HepG2 (cell line): Measurements from ENCODE around the gene FHIT. TPM values are rescaled to one million over a fixed set of nuclear protein-coding genes. Genes with fewer than 3 reads are reported as not detected.

Experiments
- ATAC-seq: fragments of 200-7000 bp; cut with Tn5 transposase; 3 replicates; pipeline ENCODE4 v1.9.1; 2020; ENCODE audit warnings: mild to moderate bottlenecking, moderate library complexity
- BruUV-seq: library from RNA; stranded (reverse); fragments of 400-500 nt; replicated peaks from 2 replicates; lab custom pipeline; 2021; lab: Mats Ljungman, UMichigan
- CTCF ChIA-PET: fragments of 300-600 bp; formaldehyde crosslinking; extraction: SDS; loops from one replicate; lab custom pipeline; 2021; ENCODE audit warnings: low total read pairs, inconsistent platforms, low intra/inter-chr PET ratio; lab: Yijun Ruan, JAX
- POLR2A ChIA-PET: fragments of 350-600 bp; sonication (Branson Sonifier 250); formaldehyde crosslinking; loops from one replicate; lab custom pipeline; 2020; ENCODE audit warnings: antibody characterized with exemption, inconsistent platforms; lab: Yijun Ruan, JAX
- DNase-seq: peaks from one replicate; pipeline ENCODE4 v3.0.0-alpha.2; 2015; ENCODE audit warnings: low spot score
- FAIRE-seq: peaks from 3 replicates; lab custom pipeline; 2011; peaks lifted over from hg19 to GRCh38; lab: Jason Lieb, UNC
- H2AFZ ChIP-seq: one replicate; pipeline ENCODE4 v1.6.1; 2011; ENCODE audit warnings: low read length, inconsistent platforms
- H3K27ac ChIP-seq: fragments of 300-600 bp; 3 replicates; pipeline ENCODE4 v1.8.0; 2011; ENCODE audit warnings: mixed run types, mild to moderate bottlenecking, mixed read lengths, low read length, inconsistent platforms; ENCODE audit not compliant: insufficient read depth; ENCODE audit errors: extremely low read length
- H3K27me3 ChIP-seq, 2 experiments: fragments of 200-600 bp in 1 of 2; 2 replicates in 1 of 2; 3 replicates in 1 of 2; pipeline versions ENCODE4 v1.6.0 to v1.8.0; 2011; ENCODE audit warnings: low read length in 2 of 2, mild to moderate bottlenecking in 2 of 2, moderate library complexity in 2 of 2, inconsistent platforms in 1 of 2; ENCODE audit not compliant: insufficient read depth in 2 of 2, control insufficient read depth in 1 of 2
- H3K36me3 ChIP-seq, 2 experiments: fragments of 200-600 bp in 1 of 2; replicated peaks in 1 of 2; 2 replicates in 1 of 2; 3 replicates in 1 of 2; pipeline versions ENCODE4 v1.5.1 to v1.8.0; 2011; ENCODE audit warnings: low read length in 2 of 2, inconsistent platforms in 1 of 2; ENCODE audit not compliant: insufficient read depth in 2 of 2, control insufficient read depth in 1 of 2
- H3K4me1 ChIP-seq: 2 replicates; pipeline ENCODE4 v1.5.1; 2012; ENCODE audit warnings: low read length, inconsistent platforms; ENCODE audit not compliant: insufficient read depth
- H3K4me2 ChIP-seq: 2 replicates; pipeline ENCODE4 v1.6.0; 2011; ENCODE audit warnings: low read depth, low read length, inconsistent platforms
- H3K4me3 ChIP-seq, 3 experiments: fragments of 200-600 bp in 1 of 3; sonication (generic), shearing (Covaris generic) in 1 of 3; replicated peaks in 1 of 3; 2 replicates each; pipeline ENCODE4 v1.5.1; 2011 to 2016; ENCODE audit warnings: low read length in 3 of 3, inconsistent platforms in 2 of 3, low read depth in 2 of 3, mild to moderate bottlenecking in 2 of 3, control low read depth in 1 of 3, mixed read lengths in 1 of 3; ENCODE audit not compliant: insufficient read depth in 1 of 3
- H3K79me2 ChIP-seq: one replicate; pipeline ENCODE4 v1.6.1; 2011; ENCODE audit warnings: low read length, inconsistent platforms; ENCODE audit not compliant: insufficient read depth
- H3K9ac ChIP-seq: 2 replicates; pipeline ENCODE4 v1.6.0; 2011; ENCODE audit warnings: mild to moderate bottlenecking, low read depth, low read length, inconsistent platforms; ENCODE audit not compliant: insufficient read depth
- H3K9me3 ChIP-seq: 2 replicates; pipeline ENCODE4 v1.5.1; 2012; ENCODE audit warnings: mild to moderate bottlenecking, low read length
- H4K20me1 ChIP-seq: 2 replicates; pipeline ENCODE4 v1.6.0; 2011; ENCODE audit warnings: inconsistent platforms, mild to moderate bottlenecking, low read length, moderate library complexity; ENCODE audit not compliant: insufficient read depth
- MAFK ChIP-seq, 2 experiments: IDR thresholded peaks in 1 of 2; conservative IDR thresholded peaks in 1 of 2; 2 replicates each; pipeline ENCODE4 v1.6.1; 2011; ENCODE audit warnings: improper control_type of control experiment in 2 of 2, low read length in 2 of 2
- PCBP1 ChIP-seq: fragments of 200-400 bp; formaldehyde crosslinking; IDR thresholded peaks from 2 replicates; pipeline ENCODE4 v1.6.1; 2017; ENCODE audit warnings: mild to moderate bottlenecking, low read depth, low read length, borderline replicate concordance
- ZBTB46 ChIP-seq: sonication (generic); formaldehyde crosslinking; IDR thresholded peaks from 2 replicates; pipeline ENCODE4 v1.4.0; 2020; ENCODE audit warnings: mild to moderate bottlenecking, missing genetic modification reagents, borderline replicate concordance
- ZBTB7A ChIP-seq: sonication (generic); formaldehyde crosslinking; IDR thresholded peaks from 2 replicates; pipeline ENCODE4 v1.8.0; 2022; ENCODE audit warnings: mild to moderate bottlenecking, missing genetic modification reagents
- ZKSCAN5 ChIP-seq: sonication (generic); formaldehyde crosslinking; IDR thresholded peaks from 2 replicates; pipeline ENCODE4 v1.5.1; 2020; ENCODE audit warnings: mild to moderate bottlenecking, missing genetic modification reagents
- WGBS: methylation state at CpG from one replicate; pipeline ENCODE4 v1.1.6; 2017; ENCODE audit warnings: low lambda C conversion rate; 5-methylcytosine and 5-hydroxymethylcytosine counted together
- in situ Hi-C: cut with HindIII; loops from 2 replicates; pipeline ENCODE4 v1.10.0; 2017; ENCODE audit warnings: low pct_unique_long_range_greater_than_20kb; ENCODE audit not compliant: extremely low pct_ligation_motif_present
- intact Hi-C: fragments of 100-400 bp; cut with micrococcal nuclease; formaldehyde crosslinking; loops from one replicate; pipeline ENCODE4 v1.10.0; 2022; ENCODE audit not compliant: unreplicated experiment
- polyA plus RNA-seq, 8 experiments: library from polyadenylated mRNA; depleted of rRNA in 3 of 8; stranded (reverse) in 7 of 8; unstranded in 1 of 8; fragments of >200 nt; fragmentation: Illumina TruSeq in 4 of 8; extraction: Trizol in 4 of 8; gene quantifications; 2 replicates each; pipeline versions ENCODE4 v1.2.1 to v1.2.3, GENCODE V29; 2011 to 2016; ENCODE audit warnings: low read depth in 4 of 8, missing spikeins in 1 of 8, mixed read lengths in 1 of 8; ENCODE audit not compliant: insufficient read depth in 1 of 8
- total RNA-seq, 5 experiments: library from RNA; depleted of rRNA; stranded (reverse); fragments of >200 nt; fragmentation: Illumina TruSeq; extraction: Trizol; gene quantifications; 2 replicates each; pipeline ENCODE4 v1.2.3, GENCODE V29; 2016; ENCODE audit warnings: low read depth in 1 of 5

FHIT gene
- total and polyA plus RNA-seq, 2 of the 13 experiments (the other 11 are each of a cell fraction or from before 2014, with no cell fraction given): 4.0 to 4.6 TPM

GRCh38 chr3:60707452-60708020, 543.7 kb downstream of the FHIT start:
- DNase-seq (no peak), FAIRE-seq (no peak), ATAC-seq (no peak)
- Histone ChIP-seq H3K27me3 (no peaks in the 10 kb centered on the region), H3K4me1 (no peaks in the 10 kb centered on the region), H3K4me2 (no peak overlapping the region), H4K20me1 (no peaks in the 10 kb centered on the region), H2AFZ (no peak overlapping the region), H3K4me3 (no peak overlapping the region), H3K27ac (no peak overlapping the region), H3K36me3 (no peaks in the 10 kb centered on the region), H3K9ac (no peak overlapping the region), H3K9me3 (no peaks in the 10 kb centered on the region), H3K79me2 (no peaks in the 10 kb centered on the region)
- ChIA-PET POLR2A (no interaction called here), CTCF (no interaction called here)
- no TSS peak for BruUV-seq
- TF ChIP-seq PCBP1 (no peak), MAFK (conservative IDR thresholded peaks at IDR 0.05 in 1 of 2, IDR thresholded peaks at IDR 0.05 in 1 of 2; ENCODE audit: low read length in 2 of 2) (0 out of 4 replicates have a peak, but pooled peaks of 1 of the 2 experiments have one; percentile 15), ZBTB7A (CRISPR knock-in tag) (no peak), ZBTB46 (no peak), ZKSCAN5 (no peak)
- WGBS: 42% methylated on average over 2 of the region's 2 CpGs
- in situ Hi-C loops (no loop called here), intact Hi-C loops (no loop called here)
